Anterior cingulate cortex (tissue), 58 donors: ENCODE measurements around the gene NOS1.

Experiments used
- DNase-seq, 58 donors: peaks; one replicate each; lab custom pipeline; 2025; lab: John Stamatoyannopoulos, UW

NOS1 gene

DNA sequence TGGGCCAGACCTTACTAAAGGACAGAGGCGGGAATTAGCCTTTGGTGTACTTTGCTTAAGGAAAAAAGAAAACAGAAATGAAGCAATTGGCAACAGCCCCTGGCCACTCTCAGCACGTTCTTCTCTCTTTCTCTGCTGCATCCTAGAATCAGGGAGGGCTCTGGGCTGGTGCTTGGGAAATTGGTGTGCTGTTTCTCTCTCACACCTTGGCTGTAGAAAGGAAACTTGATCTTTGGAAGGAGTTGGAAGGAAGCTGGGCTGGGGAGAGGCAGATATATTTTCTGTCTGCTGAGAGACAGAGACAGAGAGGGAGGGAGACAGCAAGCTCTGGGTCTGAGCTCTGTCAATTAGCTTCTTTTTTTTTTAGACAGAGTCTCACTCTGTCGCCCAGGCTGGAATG is 27.4 kb downstream of the NOS1 start:
- no peak for DNase-seq

DNA sequence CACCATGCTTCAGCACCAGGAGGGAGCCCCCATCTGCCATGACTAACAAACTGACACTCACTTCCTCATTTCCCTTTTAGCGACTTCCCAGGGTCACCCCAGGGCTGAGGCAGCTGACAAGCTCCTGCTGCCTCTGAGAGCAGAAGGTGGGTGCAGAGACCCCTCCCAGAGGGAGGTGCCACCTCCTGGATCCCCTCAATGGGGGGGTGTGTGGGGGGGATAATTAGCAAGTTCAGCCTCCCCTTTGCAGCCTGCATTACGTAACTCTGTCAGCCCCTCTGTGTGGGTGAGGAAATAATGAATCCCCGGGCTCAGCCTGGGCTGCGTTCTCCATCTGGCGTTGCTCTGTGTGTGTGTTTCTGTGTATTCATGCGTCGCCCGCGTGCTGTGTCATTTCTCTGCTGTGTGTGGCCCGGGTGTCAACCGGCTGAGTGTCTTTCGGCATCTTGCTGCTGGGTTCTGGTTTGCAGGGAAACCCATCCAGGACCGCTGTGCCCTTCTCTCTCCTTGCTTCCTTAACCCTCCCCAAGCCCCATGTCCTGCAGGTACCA is 28.0 kb downstream of the NOS1 start:
- peak in 21 of 58 donors; percentile 3 to 47 (median 11) for DNase-seq

- DNase-seq = no peak
Observed at GRCh38 chr12:117331691-117332090, 29.7 kb downstream of the NOS1 start.

DNA sequence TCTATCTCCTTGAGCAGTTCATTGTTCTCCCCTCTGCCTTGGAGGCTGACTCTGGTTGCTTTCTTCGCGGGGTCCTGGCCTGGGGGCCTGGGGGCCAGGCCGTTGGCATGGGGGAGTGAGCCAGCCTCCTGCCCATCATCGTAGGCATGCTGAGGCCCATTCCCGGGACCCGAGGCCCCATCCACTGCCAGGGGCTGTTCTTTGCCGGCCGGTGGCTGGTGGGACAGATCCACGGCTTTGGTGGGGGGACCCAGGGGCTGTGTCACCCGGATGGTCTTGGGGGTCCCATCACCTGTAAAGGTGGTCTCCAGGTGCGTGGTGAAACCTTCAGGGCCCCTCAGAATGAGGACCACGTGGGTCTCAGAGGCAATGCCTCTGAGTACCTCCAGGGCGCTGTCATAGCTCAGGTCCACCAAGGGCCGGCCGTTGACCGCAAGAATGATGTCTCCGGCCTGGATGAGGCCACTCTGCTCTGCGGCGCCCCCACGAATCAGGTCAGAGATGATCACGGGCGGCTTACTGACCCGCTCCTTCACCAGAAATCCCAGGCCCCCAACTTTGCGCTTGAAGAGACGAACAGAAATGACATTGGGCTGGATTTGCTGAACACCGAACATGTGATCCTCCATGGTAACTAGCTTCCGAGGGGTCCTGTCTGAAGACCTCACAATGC is 30.8 kb downstream of the NOS1 start:
- no peak for DNase-seq

GRCh38 chr12:117329756-117330155 is 31.7 kb downstream of the NOS1 start:
- no peak for DNase-seq

DNA sequence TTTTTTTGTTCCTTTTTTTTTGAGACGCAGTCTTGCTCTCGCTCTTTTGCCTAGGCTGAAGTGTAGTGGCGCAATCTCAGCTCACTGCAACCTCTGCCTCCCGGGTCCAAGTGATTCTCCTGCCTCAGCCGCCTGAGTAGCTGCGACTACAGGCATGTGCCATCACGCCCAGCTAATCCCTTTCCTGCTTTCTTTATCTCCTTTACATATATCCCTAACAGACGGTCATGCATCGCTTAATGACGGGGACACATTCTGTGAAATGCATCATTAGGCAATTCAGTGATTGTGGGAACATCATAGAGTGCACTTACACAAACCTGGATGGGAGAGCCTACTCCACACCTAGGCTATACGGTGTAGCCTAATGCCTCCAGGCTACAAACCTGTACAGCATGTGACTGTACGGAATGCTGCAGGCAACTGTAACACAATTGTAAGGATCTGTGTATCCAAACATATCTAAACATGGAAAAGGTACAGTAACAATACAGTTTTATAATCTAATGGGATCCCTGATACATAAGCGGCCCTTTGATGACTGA is 32.8 kb downstream of the NOS1 start:
- no peak for DNase-seq

DNA sequence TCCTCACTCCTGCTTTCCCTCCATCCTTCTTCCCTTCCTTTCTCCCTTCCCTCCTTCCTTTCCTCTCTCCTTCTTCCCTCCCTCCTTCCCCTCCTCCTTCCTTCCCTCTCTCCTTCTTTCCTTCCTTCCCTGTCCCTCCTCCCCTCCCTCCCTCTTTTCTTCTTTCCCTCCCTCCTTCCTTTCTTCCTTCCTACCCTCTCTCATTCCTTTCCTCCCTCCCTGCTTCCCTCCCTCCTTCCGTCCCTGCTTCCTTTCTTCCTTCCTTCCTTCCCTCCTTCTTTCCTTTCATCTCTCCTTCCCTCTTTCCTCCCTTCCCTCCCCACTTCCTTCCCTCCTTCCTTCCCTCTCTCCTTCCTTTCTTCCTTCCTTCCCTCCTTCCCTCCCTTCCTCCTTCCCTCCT is 39.0 kb downstream of the NOS1 start:
- no peak for DNase-seq

DNA sequence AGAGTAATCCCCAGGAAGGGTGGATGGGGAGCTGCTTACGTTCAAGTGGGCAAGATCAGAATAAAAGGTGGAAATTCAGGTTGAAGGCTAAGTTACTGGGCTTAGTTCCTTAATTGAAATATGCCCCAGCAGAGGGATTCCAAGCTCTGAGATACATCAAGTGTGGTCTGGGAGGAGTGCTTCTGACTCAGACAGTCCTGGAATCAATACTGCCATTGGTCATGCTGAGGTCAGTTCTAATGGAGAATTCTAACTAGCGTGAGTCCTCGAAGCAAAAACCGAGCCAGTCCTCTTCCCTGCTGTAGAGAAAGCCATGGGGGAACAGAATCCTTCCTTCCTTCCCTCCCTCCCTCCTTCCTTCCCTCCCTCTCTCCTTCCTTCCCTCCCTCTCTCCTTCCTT is 39.9 kb downstream of the NOS1 start:
- DNase-seq = no peak

DNA sequence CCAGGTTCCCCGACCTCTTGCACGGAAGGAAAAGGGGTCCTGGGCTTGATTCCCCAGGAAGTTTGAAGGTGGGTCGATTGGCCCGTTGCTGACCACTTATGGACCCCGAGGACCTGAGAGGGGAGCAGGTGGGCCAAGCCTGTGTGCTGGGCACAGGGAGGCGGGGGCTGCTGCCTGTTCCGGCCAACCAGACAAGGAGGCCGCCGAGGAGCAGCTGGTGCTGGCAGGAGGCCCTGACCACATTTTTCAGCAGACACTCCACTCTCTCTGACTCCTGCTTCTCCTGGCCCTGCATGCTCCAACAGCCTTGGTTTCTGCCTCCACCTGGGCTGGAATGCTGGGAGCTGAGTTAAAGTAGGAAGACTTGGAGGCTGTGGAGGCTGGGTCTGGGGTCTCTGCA is 42.8 kb downstream of the NOS1 start:
- no peak for DNase-seq

DNA sequence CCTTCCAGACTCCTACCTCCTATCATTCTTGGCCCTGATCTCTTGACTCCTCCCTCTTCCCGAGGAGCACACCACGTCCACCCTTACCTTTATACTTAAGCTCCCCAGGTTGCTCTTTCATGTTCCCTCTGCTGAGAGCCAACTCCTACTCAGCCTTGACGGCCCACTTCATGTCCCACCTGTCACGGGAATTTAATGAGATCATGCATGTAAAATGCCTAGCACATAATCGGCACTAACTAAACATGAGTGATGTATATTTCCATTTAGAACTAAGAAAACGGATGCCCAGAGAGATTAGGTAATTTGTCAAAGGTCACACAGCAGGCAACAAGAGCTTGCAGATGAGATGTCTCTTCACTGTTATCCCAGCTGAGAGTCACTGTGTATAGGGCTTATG is 45.1 kb downstream of the NOS1 start:
- DNase-seq = no peak

GRCh38 chr12:117313926-117314325 is 47.5 kb downstream of the NOS1 start:
- DNase-seq = no peak

- DNase-seq = no peak
Observed at GRCh38 chr12:117312770-117313169, 48.7 kb downstream of the NOS1 start.

GRCh38 chr12:117309276-117309925 is 52.0 kb downstream of the NOS1 start:
- peak in 1 of 58 donors; percentile 15 for DNase-seq

- DNase-seq = no peak
Observed at GRCh38 chr12:117300174-117300573, 61.3 kb downstream of the NOS1 start.

- DNase-seq = no peak
Observed at GRCh38 chr12:117298648-117299225, 62.7 kb downstream of the NOS1 start.

GRCh38 chr12:117298191-117298590 is 63.2 kb downstream of the NOS1 start:
- no peak for DNase-seq

GRCh38 chr12:117294189-117294603 is 67.2 kb downstream of the NOS1 start:
- no peak for DNase-seq

GRCh38 chr12:117293510-117293909 is 67.9 kb downstream of the NOS1 start:
- DNase-seq = no peak

GRCh38 chr12:117292688-117293087 is 68.7 kb downstream of the NOS1 start:
- DNase-seq = no peak

- DNase-seq = no peak
Observed at GRCh38 chr12:117284140-117284539, 77.3 kb downstream of the NOS1 start.

GRCh38 chr12:117282490-117282889 is 78.9 kb downstream of the NOS1 start:
- no peak for DNase-seq
